GM23338 (cell line): ENCODE results near the gene SLC1A3. TPM values are rescaled to one million over a fixed set of nuclear protein-coding genes. Genes with fewer than 3 reads are reported as not detected.

ENCODE experiments used
- ATAC-seq: fragments of 200-7000 bp; cut with Tn5 transposase; 3 replicates; pipeline ENCODE4 v1.9.1; 2020
- DNase-seq: peaks from one replicate; pipeline ENCODE4 v3.0.0-alpha.2; 2015; ENCODE audit warnings: low spot score
- H2AFZ ChIP-seq: fragments of 200-600 bp; sonication (generic); 2 replicates; pipeline ENCODE4 v1.8.0; 2016; ENCODE audit warnings: antibody characterized with exemption, mild to moderate bottlenecking, moderate library complexity
- H3F3A ChIP-seq: fragments of 200-600 bp; sonication (generic); replicated peaks from 2 replicates; pipeline ENCODE4 v1.8.0; 2017; ENCODE audit warnings: antibody characterized with exemption, mixed run types, low read depth
- H3K27ac ChIP-seq: fragments of 200-600 bp; sonication (generic); 2 replicates; pipeline ENCODE4 v1.6.1; 2016; ENCODE audit warnings: low read depth
- H3K27me3 ChIP-seq: fragments of 200-600 bp; sonication (generic); 2 replicates; pipeline ENCODE4 v1.8.0; 2016; ENCODE audit warnings: mild to moderate bottlenecking, mixed run types, moderate library complexity; ENCODE audit not compliant: insufficient read depth
- H3K36me3 ChIP-seq: fragments of 200-600 bp; sonication (generic); 2 replicates; pipeline ENCODE4 v1.8.0; 2016; ENCODE audit warnings: mild to moderate bottlenecking; ENCODE audit not compliant: insufficient read depth
- H3K4me1 ChIP-seq: fragments of 200-600 bp; sonication (generic); 2 replicates; pipeline ENCODE4 v1.8.0; 2016; ENCODE audit warnings: mild to moderate bottlenecking, moderate library complexity; ENCODE audit not compliant: insufficient read depth
- H3K4me2 ChIP-seq: fragments of 200-600 bp; sonication (generic); 2 replicates; pipeline ENCODE4 v1.7.1; 2017; ENCODE audit warnings: mixed run types
- H3K4me3 ChIP-seq: fragments of 200-600 bp; sonication (generic); 2 replicates; pipeline ENCODE4 v1.6.1; 2016; ENCODE audit warnings: mixed run types
- H3K79me2 ChIP-seq: fragments of 200-600 bp; sonication (generic); replicated peaks from 2 replicates; pipeline ENCODE4 v1.8.0; 2017; ENCODE audit warnings: mild to moderate bottlenecking; ENCODE audit not compliant: insufficient read depth
- H3K9me2 ChIP-seq: fragments of 200-600 bp; sonication (generic); 2 replicates; pipeline ENCODE4 v1.8.0; 2017; ENCODE audit not compliant: insufficient read depth
- H4K20me1 ChIP-seq: fragments of 200-600 bp; sonication (generic); replicated peaks from 2 replicates; pipeline ENCODE4 v1.8.0; 2017; ENCODE audit warnings: mild to moderate bottlenecking; ENCODE audit not compliant: insufficient read depth
- H3K27ac Mint-ChIP-seq: 2 replicates; pipeline ENCODE4 v1.8.0; 2020; ENCODE audit warnings: inconsistent platforms, mild to moderate bottlenecking, moderate library complexity, mixed read lengths
- H3K27me3 Mint-ChIP-seq: 3 replicates; pipeline ENCODE4 v1.8.0; 2022; ENCODE audit warnings: low read depth, mild to moderate bottlenecking, moderate library complexity, mixed read lengths, inconsistent platforms; ENCODE audit not compliant: insufficient read depth, poor library complexity
- H3K36me3 Mint-ChIP-seq: 3 replicates; pipeline ENCODE4 v1.8.0; 2021; ENCODE audit warnings: low read depth, mild to moderate bottlenecking, inconsistent platforms, moderate library complexity, mixed read lengths
- H3K4me1 Mint-ChIP-seq: 3 replicates; pipeline ENCODE4 v1.8.0; 2020; ENCODE audit warnings: mild to moderate bottlenecking, inconsistent platforms, mixed read lengths
- H3K4me3 Mint-ChIP-seq: 3 replicates; pipeline ENCODE4 v1.8.0; 2021; ENCODE audit warnings: moderate library complexity, mild to moderate bottlenecking, inconsistent platforms, mixed read lengths
- H3K9me3 Mint-ChIP-seq: 3 replicates; pipeline ENCODE4 v1.8.0; 2020; ENCODE audit warnings: moderate library complexity, mild to moderate bottlenecking, inconsistent platforms, mixed read lengths
- CTCF ChIP-seq, 2 experiments: fragments of 200-600 bp in 1 of 2; sonication (generic) in 1 of 2; conservative IDR thresholded peaks; 2 replicates each; pipeline versions ENCODE4 v1.5.1 to v1.6.1; 2016 to 2017; ENCODE audit warnings: antibody characterized with exemption in 2 of 2, low read depth in 2 of 2, mild to moderate bottlenecking in 2 of 2, moderate library complexity in 1 of 2
- ETS1 ChIP-seq: IDR thresholded peaks from 2 replicates; pipeline ENCODE4 v1.6.1; 2016; ENCODE audit warnings: antibody characterized with exemption
- JUNB ChIP-seq: IDR thresholded peaks from one replicate; pipeline ENCODE4 v1.6.1; 2016; ENCODE audit warnings: antibody characterized with exemption; ENCODE audit not compliant: unreplicated experiment
- ZNF462 ChIP-seq: fragments of 250-450 bp; sonication (Bioruptor Pico); IDR thresholded peaks from 2 replicates; pipeline ENCODE4 v1.5.0; 2020; ENCODE audit warnings: mild to moderate bottlenecking, moderate library complexity
- polyA plus RNA-seq: library from polyadenylated mRNA; unstranded; fragments of >200 nt; fragmentation: Nextera tagmentation; extraction: Ambion mirVana; gene quantifications from 2 replicates; pipeline ENCODE4 v1.2.1, GENCODE V29; 2016
- total RNA-seq: library from RNA; depleted of rRNA; stranded (reverse); fragments of >200 nt; shearing (Covaris generic); gene quantifications from 2 replicates; pipeline ENCODE4 v1.2.3, GENCODE V29; 2014

Gene SLC1A3
- total and polyA plus RNA-seq, 2 experiments from 2014 or later = 29.0 to 40.7 TPM

- H3K27me3 Mint-ChIP-seq = peaks cover 3% of the 10 kb centered on the region
- H3K27ac ChIP-seq = no peak overlapping the region; the same call in 1 of the 2 replicates
- H3F3A ChIP-seq = no peaks in the 10 kb centered on the region
- peaks cover 15% of the 10 kb centered on the region for H3K4me1 ChIP-seq
- H3K27me3 ChIP-seq = no peaks in the 10 kb centered on the region
- no peak overlapping the region for H3K4me3 ChIP-seq
- no peaks in the 10 kb centered on the region for H3K79me2 ChIP-seq
- peak overlapping the region; percentile 7; the same call in 1 of the 3 replicates for H3K4me3 Mint-ChIP-seq
- peaks cover 34% of the 10 kb centered on the region for H3K4me1 Mint-ChIP-seq
- H3K36me3 ChIP-seq = no peaks in the 10 kb centered on the region
- peak overlapping the region; percentile 70; the same call in 1 of the 2 replicates for H3K4me2 ChIP-seq
- no peaks in the 10 kb centered on the region for H4K20me1 ChIP-seq
- 0 out of 3 replicates have a peak, but pooled peaks cover 4% of the 10 kb centered on the region for H3K36me3 Mint-ChIP-seq
- ATAC-seq (peak; percentile 79), DNase-seq (no peak)
- H3K27ac Mint-ChIP-seq = peak overlapping the region; percentile 78
- H2AFZ ChIP-seq = no peak overlapping the region
- no peaks in the 10 kb centered on the region for H3K9me3 Mint-ChIP-seq
- H3K9me2 ChIP-seq = no peaks in the 10 kb centered on the region
- TF ChIP-seq JUNB = no peak
- no peak for TF ChIP-seq ETS1
- TF ChIP-seq ZNF462 (CRISPR knock-in tag) = peak; percentile 87
- TF ChIP-seq CTCF (conservative IDR thresholded peaks at IDR 0.05; ENCODE audit: low read depth in 2 of 2) = no peak
Measured at GRCh38 chr5:36654564-36654963, 48.2 kb downstream of the SLC1A3 start.
